GM21390 (cell line): ENCODE data around the gene IL6R.
A peak's percentile ranks its signal among the peaks of the same experiment; 100 is the strongest.
"Not testable (repeated sequence)": the region's sequence is repeated elsewhere in the genome, so short reads cannot be mapped to it uniquely, and the experiment has no call there.

Experiments
- ATAC-seq: cut with Tn5 transposase; IDR thresholded peaks from one replicate; pipeline ENCODE4 v1.9.1; 2021; ENCODE audit not compliant: unreplicated experiment

Gene IL6R

DNA sequence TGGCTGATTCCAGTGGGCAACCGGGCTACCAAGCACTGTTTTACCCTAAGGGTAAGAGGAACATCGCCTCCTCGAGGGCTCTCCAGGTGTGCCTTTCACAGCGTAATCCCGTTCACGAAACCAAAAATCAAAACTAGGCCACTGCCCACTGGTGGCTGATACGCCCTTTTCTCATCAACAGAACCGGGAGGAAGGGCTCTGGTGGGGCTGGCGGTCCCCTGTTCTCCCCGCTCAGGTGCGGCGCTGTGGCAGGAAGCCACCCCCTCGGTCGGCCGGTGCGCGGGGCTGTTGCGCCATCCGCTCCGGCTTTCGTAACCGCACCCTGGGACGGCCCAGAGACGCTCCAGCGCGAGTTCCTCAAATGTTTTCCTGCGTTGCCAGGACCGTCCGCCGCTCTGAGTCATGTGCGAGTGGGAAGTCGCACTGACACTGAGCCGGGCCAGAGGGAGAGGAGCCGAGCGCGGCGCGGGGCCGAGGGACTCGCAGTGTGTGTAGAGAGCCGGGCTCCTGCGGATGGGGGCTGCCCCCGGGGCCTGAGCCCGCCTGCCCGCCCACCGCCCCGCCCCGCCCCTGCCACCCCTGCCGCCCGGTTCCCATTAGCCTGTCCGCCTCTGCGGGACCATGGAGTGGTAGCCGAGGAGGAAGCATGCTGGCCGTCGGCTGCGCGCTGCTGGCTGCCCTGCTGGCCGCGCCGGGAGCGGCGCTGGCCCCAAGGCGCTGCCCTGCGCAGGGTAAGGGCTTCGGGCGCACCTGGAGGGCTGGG, at the start of gene IL6R:
Gene IL6R (plus strand): TSS at position 360 of the 763 bp plus-strand sequence. CDS start 287 bp downstream, at position 647.
- no peak for ATAC-seq

DNA sequence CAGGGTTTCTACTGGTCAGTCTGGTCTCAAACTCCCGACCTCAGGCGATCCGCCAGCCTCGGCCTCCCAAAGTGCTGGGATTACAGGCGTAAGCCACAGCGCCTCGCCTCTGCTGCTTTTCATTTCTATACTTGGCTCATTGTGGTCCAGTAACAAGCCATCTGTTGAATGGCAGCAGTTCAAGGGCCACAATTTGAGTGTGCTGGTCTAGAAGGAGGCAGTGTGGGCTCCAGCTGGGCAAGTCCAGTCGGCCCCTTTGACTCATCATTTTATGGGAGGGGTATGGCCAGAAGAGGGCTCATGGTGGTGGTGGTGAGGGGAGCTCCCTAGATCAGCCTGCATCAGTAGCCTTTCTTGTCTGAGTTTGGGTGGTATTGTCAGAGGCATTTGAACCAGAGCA, 46.6 kb upstream of the IL6R start:
- ATAC-seq, result no peak

DNA sequence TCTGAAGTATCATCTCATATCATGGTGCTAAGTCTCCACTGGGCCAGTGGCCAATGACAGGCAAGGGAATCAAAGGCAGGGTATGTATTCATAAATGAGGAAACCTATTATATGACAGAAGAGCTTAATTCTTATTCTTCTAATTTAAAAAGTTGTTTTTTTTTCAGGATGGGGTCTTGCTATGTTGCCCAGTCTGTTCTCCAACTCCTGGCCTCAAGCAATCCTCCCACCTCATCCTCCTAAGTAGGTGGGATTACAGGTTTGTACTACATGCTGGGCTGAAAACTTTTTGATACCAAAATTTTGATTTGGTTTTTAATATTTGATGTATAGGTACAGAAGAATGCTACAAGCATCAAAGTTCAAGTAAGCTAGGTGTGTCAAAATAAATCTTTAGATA, 44.9 kb upstream of the IL6R start:
- no peak for ATAC-seq

DNA sequence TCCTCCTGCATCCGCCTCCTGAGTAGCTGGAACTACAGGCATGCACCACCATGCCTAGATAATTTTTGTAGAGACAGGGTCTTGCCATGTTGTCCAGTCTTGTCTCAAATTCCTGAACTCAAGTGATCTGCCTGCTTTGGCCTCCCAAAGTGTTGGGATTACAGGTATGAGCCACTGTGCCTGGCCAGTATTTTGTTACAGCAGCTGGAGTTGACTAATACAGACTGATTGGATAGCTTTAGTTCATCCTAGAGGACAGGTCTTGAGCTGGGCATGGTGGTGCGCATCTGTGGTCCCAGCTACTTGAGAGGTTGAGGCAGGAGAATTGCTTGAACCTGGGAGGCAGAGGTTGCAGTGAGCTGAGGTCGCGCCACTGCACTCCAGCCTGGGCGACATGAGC, 44.3 kb upstream of the IL6R start:
- ATAC-seq, result not testable (repeated sequence)

DNA sequence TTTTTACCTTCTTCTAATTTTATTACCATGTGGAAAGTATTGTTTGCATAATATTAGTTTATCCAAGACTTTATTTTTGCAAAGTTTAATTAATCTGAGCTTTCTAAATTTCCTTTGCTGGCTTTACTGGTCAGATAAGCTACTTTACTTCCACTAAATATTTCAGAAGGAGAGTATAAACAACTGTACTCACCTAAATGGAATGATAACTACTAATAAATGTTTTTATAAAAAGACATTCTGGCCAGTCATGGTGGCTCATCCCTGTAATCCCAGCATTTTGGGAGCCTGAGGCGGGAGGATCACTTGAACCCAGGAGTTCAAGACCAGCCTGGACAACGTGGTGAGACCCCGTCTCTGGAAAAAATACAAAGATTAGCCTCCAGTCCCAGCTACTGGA, 43.8 kb upstream of the IL6R start:
- ATAC-seq, result no peak

GRCh38 chr1:154371436-154371835, 33.7 kb upstream of the IL6R start:
- ATAC-seq, result no peak

DNA sequence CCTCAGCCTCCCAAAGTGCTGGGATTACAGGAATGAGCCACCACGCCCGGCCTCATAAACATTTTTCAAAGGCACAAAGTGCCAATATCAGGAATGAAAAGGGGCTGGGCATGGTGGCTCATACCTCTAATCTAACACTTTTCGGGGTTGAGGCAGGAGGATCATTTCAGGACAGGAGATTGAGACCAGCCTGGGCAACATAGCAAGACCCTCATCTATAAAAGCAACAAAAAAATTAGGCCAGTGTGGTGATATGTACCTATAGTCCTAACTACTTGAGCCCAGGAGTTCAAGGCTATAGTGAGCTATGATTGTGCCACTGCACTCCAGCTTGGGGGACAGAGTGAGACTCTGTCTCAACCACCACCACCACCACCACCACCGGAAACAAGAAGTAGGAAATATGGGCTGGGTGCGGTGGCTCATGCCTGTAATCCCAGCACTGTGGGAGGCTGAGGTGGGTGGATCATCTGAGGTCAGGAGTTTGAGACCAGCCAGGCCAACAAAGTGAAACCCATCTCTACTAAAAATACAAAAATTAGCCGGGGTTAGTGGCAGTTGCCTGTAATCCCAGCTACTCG, 31.3 kb upstream of the IL6R start:
- not testable (repeated sequence) for ATAC-seq

- ATAC-seq, result no peak
Measured at GRCh38 chr1:154379301-154379700, 25.8 kb upstream of the IL6R start.

DNA sequence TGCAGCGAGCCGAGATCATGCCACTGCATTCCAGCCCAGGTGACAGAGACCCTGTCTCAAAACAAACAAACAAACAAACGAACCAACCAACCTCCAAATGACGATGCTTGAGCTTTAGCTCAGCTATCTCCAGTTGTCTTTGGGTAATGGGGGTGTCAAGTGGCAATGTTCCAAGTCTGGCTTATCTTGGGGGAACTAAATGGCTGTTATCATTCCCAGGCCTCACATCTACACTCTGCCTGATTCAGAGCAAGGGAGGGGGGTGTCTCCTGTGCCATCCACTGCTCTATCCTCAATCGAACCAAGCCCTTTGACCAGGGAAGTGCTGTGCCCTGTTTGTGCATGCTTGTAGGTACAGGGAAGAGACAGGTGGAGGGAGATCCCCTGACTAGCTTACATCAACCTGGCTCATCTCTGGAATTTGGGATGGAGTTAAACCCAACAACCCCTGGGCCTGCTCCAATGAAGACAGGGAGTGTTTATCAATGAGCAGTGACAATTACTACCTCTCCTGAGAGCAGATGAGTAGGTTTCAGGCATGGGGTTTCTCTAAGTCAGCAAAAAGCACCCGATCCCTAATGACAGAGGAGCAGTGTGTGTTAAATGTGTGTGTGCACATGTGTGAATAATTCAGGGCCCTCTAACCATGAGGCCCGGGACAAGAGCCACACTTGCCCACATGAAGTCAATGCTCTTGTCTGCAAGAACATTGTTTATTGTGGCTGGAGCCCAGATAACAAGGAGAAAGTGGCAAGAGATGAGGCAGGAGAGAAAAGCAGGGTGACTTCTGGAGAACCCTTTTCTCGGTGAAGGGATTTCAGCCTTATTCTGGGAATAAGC, 20.3 kb upstream of the IL6R start:
- no peak for ATAC-seq

DNA sequence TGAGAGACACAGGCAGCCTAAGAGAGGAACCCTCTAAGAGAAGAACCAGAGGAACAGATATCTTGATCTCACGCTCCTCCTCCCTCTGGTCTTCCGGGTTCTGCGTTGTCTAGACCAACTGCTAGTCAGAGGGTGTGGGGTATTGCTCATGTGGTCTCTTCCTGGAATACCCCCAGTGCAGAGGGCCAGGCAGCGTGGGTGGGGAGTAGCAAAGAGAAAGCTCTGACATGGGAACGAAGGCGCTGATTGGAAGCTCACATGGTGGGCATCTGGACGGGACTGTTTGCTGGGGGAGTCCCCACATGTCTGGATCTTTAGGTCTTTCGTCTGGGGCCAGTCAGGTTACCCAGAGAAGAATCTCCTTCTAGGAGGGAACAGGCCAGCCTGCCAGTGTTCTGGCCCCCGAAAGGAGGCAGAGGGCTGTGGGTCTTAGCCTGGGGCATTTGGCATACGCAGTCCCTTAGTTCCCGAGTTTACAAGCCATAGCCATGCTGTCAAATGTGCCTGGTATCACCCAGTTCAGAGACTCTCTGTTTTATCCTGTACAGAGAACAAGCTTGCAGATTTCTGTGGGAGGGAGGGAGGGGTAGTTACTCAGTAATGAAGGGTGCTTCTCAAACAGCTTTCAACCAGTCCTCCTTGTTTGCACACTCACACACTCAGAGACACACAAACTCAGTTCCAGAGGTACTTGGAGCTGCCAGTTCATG, 18.3 kb upstream of the IL6R start:
- ATAC-seq, result peak; percentile 76

- no peak for ATAC-seq
Measured at GRCh38 chr1:154391086-154391770, 13.9 kb upstream of the IL6R start.

- no peak for ATAC-seq
Measured at GRCh38 chr1:154398141-154398540, 7.0 kb upstream of the IL6R start.

- no peak for ATAC-seq
Measured at GRCh38 chr1:154398678-154399077, 6.5 kb upstream of the IL6R start.

GRCh38 chr1:154400381-154400801, 4.8 kb upstream of the IL6R start:
- no peak for ATAC-seq

DNA sequence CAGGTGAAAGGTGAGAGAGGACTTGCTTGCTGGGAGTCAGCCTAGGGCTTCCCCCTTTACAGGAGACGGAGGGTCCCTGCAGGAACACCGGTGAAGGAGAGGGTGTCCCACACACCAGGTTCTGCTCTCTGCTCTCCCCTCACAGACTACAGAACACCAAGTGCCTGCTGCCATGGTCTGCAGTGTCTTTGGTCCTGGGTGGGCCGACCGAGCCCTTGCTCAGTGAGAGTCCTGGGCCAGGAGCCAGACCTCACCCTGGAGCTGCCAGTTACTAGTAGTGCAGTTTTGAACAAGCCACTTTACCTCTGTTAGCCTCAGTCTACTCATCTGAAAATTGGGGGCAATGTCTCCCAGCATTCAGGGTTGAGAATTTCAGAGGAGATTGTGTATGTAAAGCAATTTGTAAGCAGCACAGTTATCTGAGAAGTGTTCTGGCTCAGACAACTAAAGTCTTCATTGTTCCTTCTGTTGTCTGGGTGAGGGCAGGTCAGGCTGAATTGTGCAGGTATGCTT, 2.7 kb upstream of the IL6R start:
- no peak for ATAC-seq

GRCh38 chr1:154403261-154403943, 1.7 kb upstream of the IL6R start:
- no peak for ATAC-seq

DNA sequence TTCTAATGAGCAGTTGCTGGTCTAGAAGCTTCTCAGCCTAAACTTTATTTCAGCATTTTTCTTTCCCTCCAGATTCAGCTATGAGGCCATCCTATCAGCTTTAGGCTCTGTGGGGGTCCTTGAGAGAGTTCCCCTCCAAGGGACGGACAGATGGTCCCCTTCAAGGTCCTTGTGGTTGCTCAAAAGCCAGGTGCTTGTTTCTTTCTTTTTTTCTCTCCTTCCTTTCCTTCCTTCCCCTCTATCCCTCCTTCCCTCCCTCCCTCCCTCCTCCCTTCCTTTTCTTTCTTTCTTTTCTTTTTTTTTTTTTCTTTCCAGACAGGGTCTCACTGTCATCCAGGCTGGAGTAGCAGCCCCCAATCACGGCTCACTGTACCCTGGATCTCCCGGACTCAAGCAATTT, 1.2 kb upstream of the IL6R start:
- no peak for ATAC-seq

DNA sequence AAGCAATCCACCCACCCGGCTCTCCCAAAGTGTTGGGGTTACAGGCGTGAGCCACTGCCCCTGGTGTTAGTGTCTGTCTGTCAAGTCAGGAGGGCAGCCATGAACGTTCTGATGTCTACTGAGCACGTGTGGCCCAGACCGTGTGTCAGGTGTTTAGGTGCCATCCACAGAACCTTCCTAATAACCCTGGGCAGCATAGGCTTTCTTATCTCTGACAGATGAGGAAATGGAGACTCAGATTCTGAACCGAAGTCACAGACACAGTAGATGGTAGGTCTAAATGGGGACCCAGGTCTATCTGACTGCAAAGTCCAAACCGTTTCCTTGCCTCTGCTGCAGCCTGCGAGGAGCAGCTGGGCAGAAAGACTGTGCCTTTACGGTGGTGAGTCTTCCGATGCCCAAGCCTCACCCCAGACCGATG, 622 bp upstream of the IL6R start:
- no peak for ATAC-seq

GRCh38 chr1:154405747-154406571, 816 bp downstream of the IL6R start:
- no peak for ATAC-seq
